Transverse colon (tissue), 4 donors: ENCODE measurements around the gene DOCK2.

Experiments used
- CTCF ChIP-seq, 5 experiments: fragments of 200-600 bp in 3 of 5; fragments of 450-650 bp in 2 of 5; sonication (generic) in 3 of 5; IDR thresholded peaks; 1 replicate in 2 of 5; 2 replicates in 3 of 5; pipeline ENCODE4 v1.5.1; 2016 to 2017; ENCODE audit warnings: antibody characterized with exemption in 5 of 5, inconsistent platforms in 3 of 5, mild to moderate bottlenecking in 2 of 5, moderate library complexity in 1 of 5
- EP300 ChIP-seq: sonication (generic); formaldehyde crosslinking; IDR thresholded peaks from one replicate; pipeline ENCODE4 v1.6.1; 2017; ENCODE audit warnings: antibody characterized with exemption, low read depth
- POLR2A ChIP-seq: fragments of 450-650 bp; IDR thresholded peaks from one replicate; pipeline ENCODE4 v1.6.1; 2016; ENCODE audit warnings: antibody characterized with exemption, mild to moderate bottlenecking, moderate library complexity
- POLR2AphosphoS5 ChIP-seq, 3 donors: sonication (generic); formaldehyde crosslinking; IDR thresholded peaks; one replicate each; pipeline ENCODE4 v1.6.1; 2016; ENCODE audit warnings: antibody characterized with exemption in 3 of 3

- TF ChIP-seq POLR2A (no peak), CTCF (IDR thresholded peaks at IDR 0.05) (no peak), POLR2AphosphoS5 (IDR thresholded peaks at IDR 0.05) (no peak), EP300 (no peak)
Observed at GRCh38 chr5:169944922-169945680, 308.0 kb downstream of the DOCK2 start.
